LNCaP clone FGC (cell line): ENCODE data around the gene NOX1.
"Not testable (repeated sequence)": the region's sequence is repeated elsewhere in the genome, so short reads cannot be mapped to it uniquely, and the experiment has no call there.

Experiments
- DNase-seq: peaks from one replicate; pipeline ENCODE4 v3.0.0-alpha.2; 2011; ENCODE audit warnings: low read depth
- H3K4me3 ChIP-seq: 2 replicates; pipeline ENCODE4 v1.5.1; 2011; ENCODE audit warnings: mild to moderate bottlenecking, low read depth, low read length, control low read depth
- TF ChIP-seq, protein P1 (sequence below): IDR thresholded peaks from 2 replicates; pipeline ENCODE4 v1.5.1; 2012; ENCODE audit warnings: mild to moderate bottlenecking; ENCODE audit not compliant: control insufficient read depth, insufficient read depth; ENCODE audit errors: extremely low read depth

Gene NOX1

DNA sequence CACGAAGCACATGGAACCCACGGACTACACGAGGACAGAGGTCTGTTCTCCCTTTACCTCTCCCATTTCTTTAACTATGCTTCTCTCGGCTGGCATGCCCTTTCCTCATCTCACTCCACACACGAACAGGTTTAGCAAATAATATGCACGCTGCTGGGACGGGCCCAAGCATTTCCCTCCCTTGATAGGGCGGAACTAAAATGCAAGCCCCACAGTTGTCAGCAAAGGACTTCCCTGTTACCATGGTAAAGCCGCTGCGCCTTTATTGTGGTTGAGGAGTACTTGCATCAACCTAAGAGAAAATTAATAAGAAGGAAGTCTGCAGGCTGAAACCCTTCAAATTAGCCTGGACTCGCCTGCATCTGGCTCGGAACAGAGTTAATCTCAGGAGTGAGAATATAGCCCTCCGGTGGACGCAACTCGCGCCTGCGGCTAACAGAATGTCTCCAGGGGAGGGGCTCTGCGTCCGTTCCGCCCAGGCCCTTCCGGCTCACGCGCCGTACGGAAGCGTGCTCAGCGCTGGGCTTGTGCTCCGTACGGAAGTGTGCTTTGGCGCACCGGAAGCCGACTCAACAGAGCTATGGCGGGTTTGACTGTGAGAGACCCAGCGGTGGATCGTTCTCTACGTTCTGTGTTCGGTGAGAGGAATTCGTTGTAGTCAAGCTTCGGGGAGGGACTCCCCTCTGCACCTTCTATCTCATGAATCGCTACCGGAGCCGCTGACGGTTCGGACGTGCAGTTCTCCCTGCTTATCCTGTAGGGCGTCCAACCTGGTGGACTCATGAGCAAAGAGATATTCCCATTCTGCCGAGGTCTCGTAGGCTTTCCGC, 54.1 kb downstream of the NOX1 start, which contains the start of gene CSTF2:
Gene CSTF2 (plus strand): TSS at position 555 of the 830 bp plus-strand sequence. CDS start 26 bp downstream, at position 581.
- peak within 1 kb of the TSS; percentile 91 for H3K4me3 ChIP-seq
- DNase-seq: peak; percentile 59
- TF ChIP-seq, protein P1, sequence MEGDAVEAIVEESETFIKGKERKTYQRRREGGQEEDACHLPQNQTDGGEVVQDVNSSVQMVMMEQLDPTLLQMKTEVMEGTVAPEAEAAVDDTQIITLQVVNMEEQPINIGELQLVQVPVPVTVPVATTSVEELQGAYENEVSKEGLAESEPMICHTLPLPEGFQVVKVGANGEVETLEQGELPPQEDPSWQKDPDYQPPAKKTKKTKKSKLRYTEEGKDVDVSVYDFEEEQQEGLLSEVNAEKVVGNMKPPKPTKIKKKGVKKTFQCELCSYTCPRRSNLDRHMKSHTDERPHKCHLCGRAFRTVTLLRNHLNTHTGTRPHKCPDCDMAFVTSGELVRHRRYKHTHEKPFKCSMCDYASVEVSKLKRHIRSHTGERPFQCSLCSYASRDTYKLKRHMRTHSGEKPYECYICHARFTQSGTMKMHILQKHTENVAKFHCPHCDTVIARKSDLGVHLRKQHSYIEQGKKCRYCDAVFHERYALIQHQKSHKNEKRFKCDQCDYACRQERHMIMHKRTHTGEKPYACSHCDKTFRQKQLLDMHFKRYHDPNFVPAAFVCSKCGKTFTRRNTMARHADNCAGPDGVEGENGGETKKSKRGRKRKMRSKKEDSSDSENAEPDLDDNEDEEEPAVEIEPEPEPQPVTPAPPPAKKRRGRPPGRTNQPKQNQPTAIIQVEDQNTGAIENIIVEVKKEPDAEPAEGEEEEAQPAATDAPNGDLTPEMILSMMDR: no peak

DNA sequence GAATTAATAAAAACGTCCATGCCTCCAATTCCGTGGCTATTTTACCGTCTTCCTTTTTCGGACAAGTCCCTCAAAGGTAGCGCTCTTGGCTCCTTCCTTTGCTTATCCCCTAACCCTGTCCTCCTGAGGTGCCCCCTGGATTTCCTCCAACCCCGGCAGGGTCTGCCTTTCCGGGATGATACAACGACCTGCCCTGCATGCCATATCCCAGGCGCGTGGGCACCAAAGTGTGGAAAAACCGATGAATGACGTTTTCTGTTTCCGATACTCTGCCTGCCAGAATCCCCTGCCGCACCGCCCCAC, 54.7 kb downstream of the NOX1 start:
- peak overlapping the region; percentile 91 for H3K4me3 ChIP-seq
- no peak for DNase-seq
- TF ChIP-seq, protein P1: no peak

DNA sequence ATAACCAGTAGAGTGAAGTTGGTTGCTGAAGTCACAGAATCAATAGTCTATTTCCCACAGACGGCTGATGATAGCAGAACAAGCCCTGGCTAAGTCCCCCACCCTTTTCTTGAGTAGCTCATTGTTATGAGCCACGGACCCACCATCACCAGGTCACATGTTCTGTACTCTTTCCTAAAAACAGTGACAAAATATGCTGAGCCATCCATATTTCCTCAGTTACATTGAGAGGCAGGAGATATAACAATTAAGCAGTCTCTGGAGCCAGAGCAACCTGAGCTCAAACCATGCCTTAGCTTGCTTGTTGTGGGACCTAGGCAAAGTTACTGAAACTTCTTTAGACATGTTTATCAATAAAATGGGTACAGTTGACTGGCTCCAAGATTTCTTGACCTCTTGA, 56.8 kb downstream of the NOX1 start:
- TF ChIP-seq, protein P1: no peak
- DNase-seq: no peak
- no peak overlapping the region for H3K4me3 ChIP-seq

DNA sequence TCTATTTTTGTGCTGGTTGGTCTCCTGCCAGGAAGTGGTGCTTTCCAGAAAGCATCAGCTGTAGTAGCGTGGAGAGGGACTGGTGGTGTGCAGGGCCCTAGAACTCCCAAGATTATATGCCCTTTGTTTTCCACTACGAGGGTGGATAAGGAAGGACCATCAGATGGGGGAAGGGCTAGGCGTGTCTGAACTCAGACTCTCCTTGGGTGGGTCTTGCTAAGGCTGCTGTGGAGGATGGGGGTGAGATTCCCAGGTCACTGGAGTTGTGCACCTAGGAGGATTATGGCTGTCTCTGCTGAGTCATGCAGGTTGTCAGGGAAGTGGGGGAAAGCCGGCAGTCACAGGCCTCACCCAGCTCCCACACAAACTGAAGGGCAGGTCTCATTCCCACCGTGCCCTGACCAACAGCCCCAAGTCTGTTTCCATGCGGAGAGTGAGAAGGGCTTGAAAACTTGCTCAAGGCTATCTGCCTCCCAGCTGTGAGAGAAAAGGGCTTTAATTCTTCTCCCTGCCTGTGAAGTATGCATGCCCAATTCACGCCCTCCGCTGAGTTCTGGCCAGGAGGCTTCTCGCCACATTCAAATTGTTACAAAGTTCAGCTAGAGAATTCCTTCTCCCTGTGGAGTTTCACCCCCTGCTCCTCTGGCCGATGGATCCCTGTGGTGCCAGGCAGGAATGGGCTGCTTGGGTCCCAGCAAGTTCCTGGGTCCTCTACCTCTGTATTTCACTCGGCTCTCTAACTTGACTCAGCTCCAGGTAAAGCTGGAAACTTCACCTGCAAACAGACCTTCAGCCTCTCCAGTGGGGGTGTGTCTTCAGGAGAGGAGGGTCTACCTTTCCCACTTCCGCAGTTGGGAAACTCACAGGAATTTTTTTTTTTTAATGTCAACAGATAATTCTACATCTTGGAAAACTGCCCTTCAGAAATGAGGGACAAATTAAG, 61.7 kb downstream of the NOX1 start:
- TF ChIP-seq, protein P1: no peak
- no peak overlapping the region for H3K4me3 ChIP-seq

DNA sequence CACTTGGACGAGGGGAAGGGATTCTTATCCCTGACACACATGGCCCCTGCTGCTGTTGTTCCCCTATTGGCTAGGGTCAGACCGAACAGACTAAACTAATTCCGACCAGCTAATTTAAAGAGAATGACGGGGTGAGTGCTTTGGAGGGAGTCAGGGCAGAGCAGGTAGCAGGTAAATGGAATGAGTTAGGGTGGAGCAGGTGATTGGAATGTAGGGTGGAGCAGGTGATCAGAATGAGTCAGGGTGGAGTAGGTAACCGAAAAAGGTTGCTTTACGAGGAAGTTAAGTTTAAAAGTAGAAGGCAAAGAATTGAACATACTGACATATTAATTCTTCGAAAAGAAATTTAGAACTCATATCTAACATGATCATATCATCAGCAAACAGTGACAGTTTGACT, 65.9 kb downstream of the NOX1 start:
- DNase-seq, H3K4me3 ChIP-seq: not testable (repeated sequence)

More for the DNA sequence above, 61.7 kb downstream of the NOX1 start:
- no peak for DNase-seq

DNA sequence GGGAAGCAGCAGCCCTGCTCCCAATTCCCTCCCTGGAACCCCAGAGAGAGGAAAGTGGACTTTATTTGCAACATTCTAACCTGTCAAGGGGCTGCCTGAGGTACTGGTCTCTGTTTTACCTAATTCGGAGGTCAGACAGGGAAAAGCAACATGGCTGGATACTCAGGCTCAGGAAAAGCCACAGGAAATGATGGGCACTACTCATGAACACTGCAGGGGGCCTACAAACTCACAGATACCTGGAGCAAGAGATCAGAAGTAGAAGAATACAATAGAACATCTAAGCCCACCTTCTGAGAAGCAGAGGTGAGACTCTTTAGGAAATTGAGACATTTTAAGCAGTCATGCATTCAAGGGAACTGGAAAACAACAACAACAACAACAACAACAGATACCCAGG, 69.4 kb downstream of the NOX1 start:
- DNase-seq: no peak
- H3K4me3 ChIP-seq: no peak overlapping the region
- TF ChIP-seq, protein P1: no peak

DNA sequence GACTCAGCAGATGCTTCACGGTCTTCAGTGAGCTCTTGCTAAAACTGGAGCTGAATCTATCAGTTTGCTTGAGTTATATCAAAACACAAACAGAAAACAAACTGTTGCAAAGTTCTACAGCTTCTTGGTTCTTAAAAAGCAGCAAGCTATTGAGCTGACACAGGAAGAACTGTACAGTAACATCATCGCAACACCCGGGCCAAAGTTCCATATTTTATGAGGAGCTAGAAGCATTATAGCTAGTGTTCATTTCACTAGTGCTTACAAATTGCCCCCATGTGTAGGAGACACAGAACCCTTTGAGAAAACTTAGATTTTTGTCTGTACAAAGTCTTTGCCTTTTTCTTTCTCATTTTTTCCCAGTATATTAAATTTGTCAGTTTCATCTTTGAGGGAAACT, 71.3 kb downstream of the NOX1 start:
- no peak for DNase-seq
- TF ChIP-seq, protein P1: no peak
- H3K4me3 ChIP-seq: no peak overlapping the region
